Measurements from ENCODE around the gene FAM222A.

DNA sequence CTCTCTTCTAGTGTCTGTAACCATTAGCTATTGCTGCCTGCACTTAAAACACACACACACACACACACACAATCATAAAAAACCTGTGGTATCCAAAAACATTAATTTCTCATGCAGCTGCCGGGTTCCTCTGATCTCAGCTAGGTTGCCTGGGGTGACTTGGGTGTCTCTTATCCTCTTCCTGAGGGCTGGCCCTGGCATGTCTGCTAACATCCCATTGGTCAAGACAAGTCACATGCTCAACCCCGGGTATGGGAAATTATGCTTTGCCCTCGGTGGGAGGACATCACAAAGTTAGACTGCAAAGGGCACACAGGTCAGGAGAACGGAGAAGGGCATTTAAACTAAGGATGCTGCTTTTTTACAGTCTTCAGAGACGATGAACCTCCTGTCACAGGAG, 63.9 kb downstream of the FAM222A start:
- TF ChIP-seq, protein P1, sequence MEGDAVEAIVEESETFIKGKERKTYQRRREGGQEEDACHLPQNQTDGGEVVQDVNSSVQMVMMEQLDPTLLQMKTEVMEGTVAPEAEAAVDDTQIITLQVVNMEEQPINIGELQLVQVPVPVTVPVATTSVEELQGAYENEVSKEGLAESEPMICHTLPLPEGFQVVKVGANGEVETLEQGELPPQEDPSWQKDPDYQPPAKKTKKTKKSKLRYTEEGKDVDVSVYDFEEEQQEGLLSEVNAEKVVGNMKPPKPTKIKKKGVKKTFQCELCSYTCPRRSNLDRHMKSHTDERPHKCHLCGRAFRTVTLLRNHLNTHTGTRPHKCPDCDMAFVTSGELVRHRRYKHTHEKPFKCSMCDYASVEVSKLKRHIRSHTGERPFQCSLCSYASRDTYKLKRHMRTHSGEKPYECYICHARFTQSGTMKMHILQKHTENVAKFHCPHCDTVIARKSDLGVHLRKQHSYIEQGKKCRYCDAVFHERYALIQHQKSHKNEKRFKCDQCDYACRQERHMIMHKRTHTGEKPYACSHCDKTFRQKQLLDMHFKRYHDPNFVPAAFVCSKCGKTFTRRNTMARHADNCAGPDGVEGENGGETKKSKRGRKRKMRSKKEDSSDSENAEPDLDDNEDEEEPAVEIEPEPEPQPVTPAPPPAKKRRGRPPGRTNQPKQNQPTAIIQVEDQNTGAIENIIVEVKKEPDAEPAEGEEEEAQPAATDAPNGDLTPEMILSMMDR (IDR thresholded peaks at IDR 0.05) = no peak
- TF ChIP-seq POLR2A (IDR thresholded peaks at IDR 0.05) = no peak
